Right lobe of liver (tissue), 4 donors: ENCODE data around the gene TMEM192.

Source experiments
- POLR2A ChIP-seq: fragments of 450-650 bp; IDR thresholded peaks from one replicate; pipeline ENCODE4 v1.6.1; 2017; ENCODE audit warnings: antibody characterized with exemption, mild to moderate bottlenecking
- TF ChIP-seq, protein P1 (sequence below), 4 donors: fragments of 200-600 bp in 3 of 4; fragments of 450-650 bp in 1 of 4; IDR thresholded peaks; one replicate each; pipeline versions ENCODE4 v1.5.1 to v1.8.0; 2016 to 2022; ENCODE audit warnings: antibody characterized with exemption in 4 of 4, mild to moderate bottlenecking in 2 of 4
- donor health status: DM: no; HTN: no; CAD: no.
- donor health status: DM: no; HTN: no; CAD: no.
- donor health status: DM: no; HTN: yes; CAD: no.

GRCh38 chr4:165077034-165077578, 35.6 kb downstream of the TMEM192 start:
- TF ChIP-seq POLR2A, result no peak
- TF ChIP-seq, protein P1, sequence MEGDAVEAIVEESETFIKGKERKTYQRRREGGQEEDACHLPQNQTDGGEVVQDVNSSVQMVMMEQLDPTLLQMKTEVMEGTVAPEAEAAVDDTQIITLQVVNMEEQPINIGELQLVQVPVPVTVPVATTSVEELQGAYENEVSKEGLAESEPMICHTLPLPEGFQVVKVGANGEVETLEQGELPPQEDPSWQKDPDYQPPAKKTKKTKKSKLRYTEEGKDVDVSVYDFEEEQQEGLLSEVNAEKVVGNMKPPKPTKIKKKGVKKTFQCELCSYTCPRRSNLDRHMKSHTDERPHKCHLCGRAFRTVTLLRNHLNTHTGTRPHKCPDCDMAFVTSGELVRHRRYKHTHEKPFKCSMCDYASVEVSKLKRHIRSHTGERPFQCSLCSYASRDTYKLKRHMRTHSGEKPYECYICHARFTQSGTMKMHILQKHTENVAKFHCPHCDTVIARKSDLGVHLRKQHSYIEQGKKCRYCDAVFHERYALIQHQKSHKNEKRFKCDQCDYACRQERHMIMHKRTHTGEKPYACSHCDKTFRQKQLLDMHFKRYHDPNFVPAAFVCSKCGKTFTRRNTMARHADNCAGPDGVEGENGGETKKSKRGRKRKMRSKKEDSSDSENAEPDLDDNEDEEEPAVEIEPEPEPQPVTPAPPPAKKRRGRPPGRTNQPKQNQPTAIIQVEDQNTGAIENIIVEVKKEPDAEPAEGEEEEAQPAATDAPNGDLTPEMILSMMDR (IDR thresholded peaks at IDR 0.05), result no peak
